ENCODE data around the gene CHRM5.

Gene CHRM5

DNA sequence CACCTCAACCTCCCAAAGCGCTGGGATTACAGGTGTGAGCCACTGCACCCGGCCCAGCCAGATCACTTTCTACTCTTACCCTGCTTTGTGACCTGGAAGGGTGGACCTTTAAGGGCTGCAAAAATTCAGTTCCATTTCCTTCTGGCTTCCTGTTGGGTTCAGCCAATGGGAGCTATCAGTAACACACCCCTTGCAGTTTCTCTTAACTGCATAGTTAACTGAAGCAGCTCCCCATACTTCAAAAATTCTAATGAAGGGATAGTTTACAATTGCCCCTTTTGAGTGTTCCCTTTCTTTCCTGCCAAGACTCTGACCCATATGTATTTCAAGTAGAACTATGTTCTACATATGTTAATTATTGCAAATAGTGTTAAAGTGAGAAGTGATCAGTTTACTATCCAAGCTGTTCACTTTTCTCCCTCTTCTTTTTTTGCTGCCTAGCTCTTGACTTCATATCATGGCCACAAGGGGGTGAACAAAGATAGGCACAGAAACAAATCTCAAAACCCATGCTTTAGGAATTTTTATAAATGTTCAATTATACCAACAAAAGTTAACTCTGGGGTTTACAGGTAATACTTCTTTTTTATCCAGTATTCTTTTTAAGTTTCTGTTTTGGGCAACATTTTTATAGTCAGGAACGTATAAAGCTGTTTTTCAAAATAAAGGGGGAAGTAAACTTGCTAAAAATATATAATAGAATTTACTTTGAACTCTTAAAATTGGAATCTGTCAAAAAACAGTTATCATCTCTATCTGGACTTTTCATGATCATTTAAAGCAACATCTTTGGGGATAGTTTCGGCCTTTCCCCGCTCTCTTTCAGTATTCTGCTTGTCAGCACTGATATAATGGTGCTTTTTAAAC lies 141.7 kb downstream of the CHRM5 start:
- Mint-ChIP-seq H3K27me3 (peaks cover 0 to 13% of the 10 kb centered on the region in 2 donors), H3K4me1 (peaks cover 0 to 7% of the 10 kb centered on the region in 2 donors), H3K27ac (no peak overlapping the region), H3K4me3 (no peak overlapping the region), H3K36me3 (peaks cover 7 to 8% of the 10 kb centered on the region in 2 donors), H3K9me3 (peaks cover 0 to 2% of the 10 kb centered on the region in 2 donors)
- DNase-seq = no peak
- peak in 1 of 2 donors; percentile 49 for ATAC-seq (replicated peaks)

DNA sequence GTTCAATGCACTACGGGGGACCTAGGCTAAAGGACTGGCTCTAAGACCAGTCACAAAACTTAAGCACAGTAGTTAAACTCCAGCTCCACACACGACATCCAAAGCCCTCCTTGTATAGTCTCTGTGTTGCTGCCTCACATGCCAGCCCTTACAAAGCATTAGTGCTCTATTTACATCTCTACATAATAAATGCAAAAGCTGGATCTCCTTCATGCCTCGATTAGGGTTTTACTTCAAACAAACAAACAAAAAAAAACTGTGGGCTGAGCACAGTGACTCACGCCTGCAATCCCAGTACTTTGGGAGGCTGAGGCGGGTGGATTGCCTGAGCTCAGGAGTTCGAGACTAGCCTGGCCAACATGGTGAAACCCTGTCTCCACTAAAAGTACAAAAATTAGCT lies 143.2 kb downstream of the CHRM5 start:
- ATAC-seq (replicated peaks) (no peak), DNase-seq (no peak)
- Mint-ChIP-seq H3K4me1 (peaks cover 0 to 7% of the 10 kb centered on the region in 2 donors), H3K36me3 (peaks cover under 1% of the 10 kb centered on the region in 2 donors), H3K27ac (no peak overlapping the region), H3K9me3 (no peaks in the 10 kb centered on the region), H3K27me3 (peaks cover 0 to 13% of the 10 kb centered on the region in 2 donors), H3K4me3 (no peak overlapping the region)

DNA sequence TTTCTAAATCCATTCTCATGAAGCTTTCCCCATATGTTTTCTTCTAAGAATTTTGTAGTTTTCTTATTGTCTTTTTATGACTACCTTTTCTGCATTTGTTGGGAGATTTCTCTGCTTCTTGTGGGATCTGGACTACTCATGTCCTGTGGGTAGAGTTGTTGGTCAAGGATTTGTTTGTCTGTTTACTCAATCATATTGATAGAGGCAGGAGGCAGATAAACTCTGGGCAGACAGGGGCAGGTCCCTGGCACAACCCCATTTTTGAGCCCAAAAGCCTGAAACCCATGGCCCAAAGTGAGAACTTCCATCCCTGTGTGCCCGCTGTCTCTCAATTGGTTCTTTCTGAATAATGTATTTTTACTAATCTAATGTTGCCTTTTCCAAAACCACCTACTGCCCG lies 145.9 kb downstream of the CHRM5 start:
- Mint-ChIP-seq H3K4me1 (peaks cover 0 to 7% of the 10 kb centered on the region in 2 donors), H3K36me3 (no peaks in the 10 kb centered on the region), H3K4me3 (no peak overlapping the region), H3K9me3 (no peaks in the 10 kb centered on the region), H3K27me3 (peaks cover 4 to 13% of the 10 kb centered on the region in 2 donors), H3K27ac (no peak overlapping the region)
- DNase-seq = no peak
- no peak for ATAC-seq (replicated peaks)

DNA sequence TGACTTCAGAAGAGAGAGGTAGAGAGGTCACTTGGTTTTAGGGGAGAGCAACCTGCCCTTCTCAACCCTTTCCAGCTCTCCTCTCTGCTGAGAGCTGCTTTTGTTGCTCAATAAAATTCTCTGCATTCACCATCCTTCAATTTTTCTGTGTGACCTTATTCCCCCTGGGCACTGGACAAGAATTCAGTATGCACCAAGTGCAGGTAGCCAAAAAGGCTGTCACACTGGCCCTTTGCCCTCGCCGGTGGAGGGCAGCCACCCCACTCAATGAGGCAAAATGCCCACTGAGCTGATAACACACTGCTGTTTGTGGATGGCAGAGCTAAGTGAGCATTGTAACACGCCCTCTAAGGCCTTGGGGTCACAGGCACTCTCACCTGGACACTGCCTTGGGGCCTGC lies 146.4 kb downstream of the CHRM5 start:
- no peaks in the 10 kb centered on the region for H3K36me3 Mint-ChIP-seq
- DNase-seq = no peak
- H3K4me1 Mint-ChIP-seq = peaks cover 0 to 5% of the 10 kb centered on the region in 2 donors
- ATAC-seq (replicated peaks) = no peak
- H3K9me3 Mint-ChIP-seq = no peaks in the 10 kb centered on the region
- H3K27ac Mint-ChIP-seq = no peak overlapping the region
- H3K4me3 Mint-ChIP-seq = no peak overlapping the region
- H3K27me3 Mint-ChIP-seq = peaks cover 4 to 13% of the 10 kb centered on the region in 2 donors

DNA sequence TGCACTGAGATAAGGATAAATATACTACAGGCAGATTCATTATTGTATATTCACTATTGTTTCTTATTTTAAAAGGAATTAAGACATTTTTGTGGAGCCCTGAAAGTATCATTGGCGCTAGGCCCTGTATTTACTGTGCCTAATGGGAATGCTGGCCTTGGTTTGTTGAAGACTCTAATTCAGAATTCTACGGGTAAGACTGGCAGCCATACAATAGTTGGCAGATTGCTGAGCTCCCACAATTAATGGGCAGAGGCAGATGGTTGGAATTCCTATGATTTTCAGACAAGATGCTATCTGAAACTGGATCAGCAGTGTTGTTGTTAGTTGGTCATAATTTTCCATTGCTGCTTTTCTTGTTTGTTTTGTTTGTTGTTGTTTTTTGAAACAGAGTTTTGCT lies 148.3 kb downstream of the CHRM5 start:
- Mint-ChIP-seq H3K4me1 (no peaks in the 10 kb centered on the region), H3K36me3 (no peaks in the 10 kb centered on the region), H3K27ac (no peak overlapping the region), H3K9me3 (no peaks in the 10 kb centered on the region), H3K27me3 (peaks cover 9 to 20% of the 10 kb centered on the region in 2 donors), H3K4me3 (no peak overlapping the region)
- ATAC-seq (replicated peaks) = no peak
- DNase-seq = no peak
